ENCODE measurements around the gene SFMBT1. TPM values are rescaled to one million over a fixed set of nuclear protein-coding genes. Genes with fewer than 3 reads are reported as not detected.

The SFMBT1 gene
- total RNA-seq, 1 donor from 2014 or later, result 5.5 TPM

GRCh38 chr3:52874160-52874701 lies 171.6 kb downstream of the SFMBT1 start:
- no peaks in the 10 kb centered on the region for H3K9me3 ChIP-seq (ENCODE audit: insufficient read depth, low read depth, low read length)
- no peaks in the 10 kb centered on the region for H3K4me1 ChIP-seq (ENCODE audit: insufficient read depth, low read length)
- FAIRE-seq, result no peak
- DNase-seq (ENCODE audit: low read depth), result no peak
- H3K79me2 ChIP-seq (ENCODE audit: insufficient read depth, low read length), result peaks cover 10% of the 10 kb centered on the region
- no peak overlapping the region for H2AFZ ChIP-seq (ENCODE audit: low read depth, low read length)
- H3K9ac ChIP-seq (ENCODE audit: low read length), result no peak overlapping the region
- peaks cover 8% of the 10 kb centered on the region for H3K36me3 Mint-ChIP-seq (ENCODE audit: low read depth, unreplicated experiment)
- peaks cover 46% of the 10 kb centered on the region for H4K20me1 ChIP-seq (ENCODE audit: insufficient read depth, low read length)
- H3K27ac Mint-ChIP-seq (ENCODE audit: unreplicated experiment), result no peak overlapping the region
- H3K4me2 ChIP-seq (ENCODE audit: low read length), result no peak overlapping the region
- no peaks in the 10 kb centered on the region for H3K27me3 Mint-ChIP-seq (ENCODE audit: low read depth, unreplicated experiment)
- no peaks in the 10 kb centered on the region for H3K9me3 Mint-ChIP-seq (ENCODE audit: unreplicated experiment)
- no peak overlapping the region for H3K27ac ChIP-seq (ENCODE audit: low read depth, low read length)
- no peaks in the 10 kb centered on the region for H3K36me3 ChIP-seq (ENCODE audit: insufficient read depth, low read length)
- H3K4me3 Mint-ChIP-seq (ENCODE audit: unreplicated experiment), result no peak overlapping the region
- TF ChIP-seq CTCF (IDR thresholded peaks at IDR 0.05; ENCODE audit: insufficient read depth, low read depth, low read length) (no peak), EZH2 (IDR thresholded peaks at IDR 0.05; ENCODE audit: insufficient read depth, low read length) (no peak)
- H3K4me1 Mint-ChIP-seq (ENCODE audit: low read depth, unreplicated experiment), result peaks cover 6% of the 10 kb centered on the region
- no peak overlapping the region for H3K4me3 ChIP-seq (ENCODE audit: insufficient read depth, low read depth, low read length)
- no peaks in the 10 kb centered on the region for H3K27me3 ChIP-seq (ENCODE audit: insufficient read depth, low read length)

- Mint-ChIP-seq H3K27me3 (ENCODE audit: low read depth, unreplicated experiment) (no peaks in the 10 kb centered on the region), H3K4me1 (ENCODE audit: low read depth, unreplicated experiment) (peaks cover 6% of the 10 kb centered on the region), H3K36me3 (ENCODE audit: low read depth, unreplicated experiment) (peaks cover 8% of the 10 kb centered on the region), H3K4me3 (ENCODE audit: unreplicated experiment) (no peak overlapping the region), H3K27ac (ENCODE audit: unreplicated experiment) (no peak overlapping the region), H3K9me3 (ENCODE audit: unreplicated experiment) (peaks cover 3% of the 10 kb centered on the region)
- H3K27ac ChIP-seq (ENCODE audit: low read depth, low read length), result no peak overlapping the region
- peaks cover 50% of the 10 kb centered on the region for H4K20me1 ChIP-seq (ENCODE audit: insufficient read depth, low read length)
- H3K4me2 ChIP-seq (ENCODE audit: low read length), result no peak overlapping the region
- FAIRE-seq, result no peak
- H3K36me3 ChIP-seq (ENCODE audit: insufficient read depth, low read length), result no peaks in the 10 kb centered on the region
- H3K27me3 ChIP-seq (ENCODE audit: insufficient read depth, low read length), result no peaks in the 10 kb centered on the region
- no peak overlapping the region for H3K4me3 ChIP-seq (ENCODE audit: insufficient read depth, low read depth, low read length)
- no peak overlapping the region for H2AFZ ChIP-seq (ENCODE audit: low read depth, low read length)
- H3K9ac ChIP-seq (ENCODE audit: low read length), result no peak overlapping the region
- TF ChIP-seq EZH2 (IDR thresholded peaks at IDR 0.05; ENCODE audit: insufficient read depth, low read length), result no peak
- TF ChIP-seq CTCF (IDR thresholded peaks at IDR 0.05; ENCODE audit: insufficient read depth, low read depth, low read length), result no peak
- no peaks in the 10 kb centered on the region for H3K4me1 ChIP-seq (ENCODE audit: insufficient read depth, low read length)
- peak; percentile 87 for DNase-seq (ENCODE audit: low read depth)
- H3K9me3 ChIP-seq (ENCODE audit: insufficient read depth, low read depth, low read length), result no peaks in the 10 kb centered on the region
- peaks cover 10% of the 10 kb centered on the region for H3K79me2 ChIP-seq (ENCODE audit: insufficient read depth, low read length)
These were observed 172.3 kb downstream of the SFMBT1 start for GRCh38 chr3:52873433-52874159.

GRCh38 chr3:52872245-52872644 lies 173.6 kb downstream of the SFMBT1 start:
- H3K79me2 ChIP-seq (ENCODE audit: insufficient read depth, low read length), result peaks cover 5% of the 10 kb centered on the region
- Mint-ChIP-seq H3K27ac (ENCODE audit: unreplicated experiment) (no peak overlapping the region), H3K9me3 (ENCODE audit: unreplicated experiment) (peaks cover 3% of the 10 kb centered on the region), H3K4me1 (ENCODE audit: low read depth, unreplicated experiment) (peaks cover 6% of the 10 kb centered on the region), H3K4me3 (ENCODE audit: unreplicated experiment) (no peak overlapping the region), H3K36me3 (ENCODE audit: low read depth, unreplicated experiment) (peaks cover 3% of the 10 kb centered on the region), H3K27me3 (ENCODE audit: low read depth, unreplicated experiment) (no peaks in the 10 kb centered on the region)
- H3K9me3 ChIP-seq (ENCODE audit: insufficient read depth, low read depth, low read length), result no peaks in the 10 kb centered on the region
- TF ChIP-seq EZH2 (IDR thresholded peaks at IDR 0.05; ENCODE audit: insufficient read depth, low read length), result no peak
- TF ChIP-seq CTCF (IDR thresholded peaks at IDR 0.05; ENCODE audit: insufficient read depth, low read depth, low read length), result no peak
- H3K4me3 ChIP-seq (ENCODE audit: insufficient read depth, low read depth, low read length), result no peak overlapping the region
- no peak overlapping the region for H2AFZ ChIP-seq (ENCODE audit: low read depth, low read length)
- no peak overlapping the region for H3K27ac ChIP-seq (ENCODE audit: low read depth, low read length)
- H3K4me2 ChIP-seq (ENCODE audit: low read length), result no peak overlapping the region
- peaks cover 46% of the 10 kb centered on the region for H4K20me1 ChIP-seq (ENCODE audit: insufficient read depth, low read length)
- FAIRE-seq, result no peak
- H3K9ac ChIP-seq (ENCODE audit: low read length), result no peak overlapping the region
- H3K36me3 ChIP-seq (ENCODE audit: insufficient read depth, low read length), result no peaks in the 10 kb centered on the region
- H3K4me1 ChIP-seq (ENCODE audit: insufficient read depth, low read length), result no peaks in the 10 kb centered on the region
- H3K27me3 ChIP-seq (ENCODE audit: insufficient read depth, low read length), result no peaks in the 10 kb centered on the region
- DNase-seq (ENCODE audit: low read depth), result no peak
